Activated T-helper 17 cell treated with anti-CD3 and anti-CD28 coated beads, Interleukin-2, amount 50 U/mL, for 72 hours (primary cell): ENCODE results near the gene SHISAL2A. TPM values are rescaled to one million over a fixed set of nuclear protein-coding genes. Genes with fewer than 3 reads are reported as not detected.
A peak's percentile ranks its signal among the peaks of the same experiment; 100 is the strongest.

ENCODE experiments used
- ATAC-seq: fragments of 150-1000 bp; cut with Tn5 transposase; replicated peaks from 2 replicates; pipeline ENCODE4 v1.10.0; 2021; ENCODE audit warnings: mild to moderate bottlenecking, moderate library complexity
- H3K27ac Mint-ChIP-seq: one replicate; pipeline ENCODE4 v1.8.0; 2022; ENCODE audit warnings: mixed read lengths
- H3K27me3 Mint-ChIP-seq: one replicate; pipeline ENCODE4 v1.8.0; 2022; ENCODE audit warnings: mixed read lengths
- H3K36me3 Mint-ChIP-seq: one replicate; pipeline ENCODE4 v1.8.0; 2022; ENCODE audit warnings: low read depth, mild to moderate bottlenecking, mixed read lengths
- H3K4me1 Mint-ChIP-seq: one replicate; pipeline ENCODE4 v1.8.0; 2022; ENCODE audit warnings: mixed read lengths
- H3K4me3 Mint-ChIP-seq: one replicate; pipeline ENCODE4 v1.8.0; 2022; ENCODE audit warnings: mild to moderate bottlenecking, mixed read lengths
- H3K9me3 Mint-ChIP-seq: one replicate; pipeline ENCODE4 v1.8.0; 2022; ENCODE audit warnings: mixed read lengths
- total RNA-seq, 2 donors: library from RNA; stranded (reverse); gene quantifications; one replicate each; pipeline ENCODE4 v1.2.3, GENCODE V29; 2022

SHISAL2A gene
- total RNA-seq, 2 donors from 2014 or later = 7.1 to 8.9 TPM

GRCh38 chr1:52634111-52634510, 1.1 kb downstream of the SHISAL2A start:
- peak overlapping the region; percentile 83 for H3K27ac Mint-ChIP-seq
- H3K36me3 Mint-ChIP-seq = peaks cover 7% of the 10 kb centered on the region
- H3K4me3 Mint-ChIP-seq = peak overlapping the region; percentile 78
- no peaks in the 10 kb centered on the region for H3K9me3 Mint-ChIP-seq
- ATAC-seq = peak; percentile 68
- no peaks in the 10 kb centered on the region for H3K27me3 Mint-ChIP-seq
- H3K4me1 Mint-ChIP-seq = peaks cover 37% of the 10 kb centered on the region

DNA sequence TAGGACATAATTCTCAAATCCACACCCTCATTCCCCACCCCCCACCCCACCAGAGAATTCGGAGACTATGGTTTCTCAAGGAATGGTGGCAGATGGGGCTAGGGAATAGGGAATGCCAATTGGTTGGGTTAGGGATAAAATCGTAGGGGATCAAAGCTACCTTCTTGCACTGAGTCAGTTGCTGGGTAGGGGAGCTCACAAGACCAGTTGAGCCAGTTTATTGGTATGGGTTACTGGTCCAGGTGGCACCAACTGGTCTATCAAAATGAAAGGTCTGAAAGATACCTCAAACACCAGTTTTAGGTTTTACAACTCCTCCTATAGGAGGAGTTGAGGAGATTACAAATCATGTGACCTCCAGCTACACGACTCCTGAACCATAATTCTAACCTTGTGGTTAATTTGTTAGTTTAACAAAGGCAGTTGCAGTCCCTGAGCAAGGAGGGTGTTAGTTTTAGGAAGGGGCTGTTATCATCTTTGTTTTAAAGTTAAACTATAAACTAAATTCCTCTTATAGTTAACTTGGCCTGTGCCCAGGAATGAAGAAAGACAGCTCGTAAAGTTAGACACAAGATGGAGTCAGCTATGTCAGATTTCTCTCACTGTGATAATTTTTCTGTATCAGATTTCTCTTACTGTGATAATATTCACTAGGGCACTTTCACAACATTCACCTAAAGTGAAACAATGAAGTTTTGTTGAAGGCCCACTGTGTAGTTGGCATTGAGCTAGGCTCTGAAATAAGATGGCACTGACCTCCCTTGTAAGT, 2.5 kb downstream of the SHISAL2A start:
- Mint-ChIP-seq H3K4me1 (peaks cover 41% of the 10 kb centered on the region), H3K27me3 (no peaks in the 10 kb centered on the region), H3K9me3 (no peaks in the 10 kb centered on the region), H3K27ac (peak overlapping the region; percentile 87), H3K4me3 (peak overlapping the region; percentile 78), H3K36me3 (peaks cover 7% of the 10 kb centered on the region)
- ATAC-seq = no peak

DNA sequence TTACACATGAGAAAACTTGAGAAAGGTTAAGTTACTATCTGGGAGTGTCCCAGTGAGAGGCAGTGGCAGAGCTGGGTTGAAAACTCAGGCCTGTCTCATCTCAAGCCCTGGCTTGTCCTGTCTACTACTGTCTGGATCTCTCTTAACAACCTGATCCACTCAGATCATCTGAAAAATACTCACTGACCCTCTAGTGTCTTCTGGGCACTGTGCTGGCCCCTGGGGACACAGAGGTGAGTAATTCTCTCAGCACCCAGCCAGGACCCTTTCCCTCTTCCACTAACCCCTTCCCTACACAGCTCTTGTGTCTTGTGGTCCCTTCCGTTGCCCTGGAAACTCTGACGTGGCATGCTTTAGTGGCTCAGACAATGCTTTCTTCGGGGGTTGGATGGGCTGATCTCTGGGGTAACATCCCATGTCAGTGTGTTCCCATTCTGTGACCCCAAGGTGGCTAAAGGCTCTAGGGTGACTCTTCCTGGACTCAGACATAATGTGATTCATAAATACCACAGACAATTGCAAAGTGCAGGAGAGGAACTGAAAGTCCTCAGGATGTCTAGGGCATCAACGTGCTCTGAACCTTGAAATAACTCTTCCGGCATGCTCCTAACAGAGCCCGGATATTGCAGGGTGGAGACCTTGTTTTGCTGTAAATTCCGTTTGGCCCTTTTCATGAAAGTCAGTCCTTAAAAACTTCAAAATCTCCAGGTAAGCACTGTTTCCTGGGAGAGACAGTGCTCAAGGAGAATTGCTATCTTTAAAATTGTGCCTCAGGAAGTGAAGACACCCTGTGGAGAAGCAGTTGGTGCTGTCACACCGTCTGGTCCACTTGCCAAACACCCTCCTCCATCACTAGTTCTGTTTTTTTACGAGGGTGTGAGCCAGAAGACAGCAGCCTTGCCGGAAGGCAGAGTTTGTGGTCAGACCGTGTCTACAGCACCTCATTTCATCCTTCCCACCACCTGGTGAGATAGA, 4.0 kb downstream of the SHISAL2A start:
- Mint-ChIP-seq H3K9me3 (no peaks in the 10 kb centered on the region), H3K4me3 (peak overlapping the region; percentile 85), H3K4me1 (peaks cover 48% of the 10 kb centered on the region), H3K27me3 (no peaks in the 10 kb centered on the region), H3K27ac (peak overlapping the region; percentile 98), H3K36me3 (peaks cover 7% of the 10 kb centered on the region)
- peak; percentile 57 for ATAC-seq

GRCh38 chr1:52637946-52638345, 5.0 kb downstream of the SHISAL2A start:
- H3K4me3 Mint-ChIP-seq = peak overlapping the region; percentile 85
- no peaks in the 10 kb centered on the region for H3K9me3 Mint-ChIP-seq
- peaks cover 13% of the 10 kb centered on the region for H3K36me3 Mint-ChIP-seq
- ATAC-seq = no peak
- H3K4me1 Mint-ChIP-seq = peaks cover 52% of the 10 kb centered on the region
- H3K27ac Mint-ChIP-seq = peak overlapping the region; percentile 98
- H3K27me3 Mint-ChIP-seq = no peaks in the 10 kb centered on the region

DNA sequence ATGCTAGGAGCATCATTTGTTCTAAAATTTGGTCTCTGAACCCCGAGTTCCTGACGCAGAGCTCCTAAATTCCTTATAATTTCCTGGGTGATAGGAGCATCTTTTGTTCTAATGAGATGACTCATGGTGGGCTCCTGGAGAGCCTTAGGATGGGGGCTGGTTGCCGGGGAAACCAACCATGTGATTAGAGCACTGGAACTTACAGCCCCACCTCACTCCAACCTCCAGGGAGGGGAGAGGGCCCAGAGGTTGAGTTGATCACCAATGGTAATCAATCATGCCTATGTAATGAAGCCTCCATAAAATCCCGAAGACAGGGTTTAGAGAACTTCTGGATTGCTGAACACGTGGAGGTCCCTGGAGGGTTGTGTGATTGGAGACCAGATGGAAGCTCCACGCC, 7.7 kb downstream of the SHISAL2A start:
- Mint-ChIP-seq H3K27me3 (no peaks in the 10 kb centered on the region), H3K9me3 (no peaks in the 10 kb centered on the region), H3K36me3 (peaks cover 22% of the 10 kb centered on the region), H3K27ac (peak overlapping the region; percentile 66), H3K4me1 (peaks cover 36% of the 10 kb centered on the region), H3K4me3 (no peak overlapping the region)
- no peak for ATAC-seq

DNA sequence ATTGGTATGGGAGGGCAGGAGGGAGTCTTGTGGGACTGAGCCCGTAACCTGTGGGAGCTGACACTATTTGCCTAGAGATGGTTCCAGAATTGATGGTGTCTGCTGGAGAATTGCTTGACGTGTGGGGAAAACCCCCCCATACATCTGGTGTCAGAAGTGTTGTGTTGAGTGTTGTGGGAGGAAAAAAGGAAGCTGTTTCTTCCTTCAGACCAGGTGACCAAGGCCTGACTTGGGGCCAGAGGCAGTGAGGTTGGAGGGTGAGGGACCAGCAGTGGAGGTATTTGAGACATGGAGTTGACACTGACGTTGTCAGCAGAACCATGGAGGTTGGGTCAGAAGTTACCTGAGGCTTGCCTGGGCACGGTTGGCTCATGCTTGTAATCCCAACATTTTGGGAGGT, 8.3 kb downstream of the SHISAL2A start:
- Mint-ChIP-seq H3K27me3 (no peaks in the 10 kb centered on the region), H3K4me3 (peak overlapping the region; percentile 1), H3K4me1 (peaks cover 36% of the 10 kb centered on the region), H3K9me3 (no peaks in the 10 kb centered on the region), H3K27ac (peak overlapping the region; percentile 66), H3K36me3 (peaks cover 26% of the 10 kb centered on the region)
- ATAC-seq = no peak

DNA sequence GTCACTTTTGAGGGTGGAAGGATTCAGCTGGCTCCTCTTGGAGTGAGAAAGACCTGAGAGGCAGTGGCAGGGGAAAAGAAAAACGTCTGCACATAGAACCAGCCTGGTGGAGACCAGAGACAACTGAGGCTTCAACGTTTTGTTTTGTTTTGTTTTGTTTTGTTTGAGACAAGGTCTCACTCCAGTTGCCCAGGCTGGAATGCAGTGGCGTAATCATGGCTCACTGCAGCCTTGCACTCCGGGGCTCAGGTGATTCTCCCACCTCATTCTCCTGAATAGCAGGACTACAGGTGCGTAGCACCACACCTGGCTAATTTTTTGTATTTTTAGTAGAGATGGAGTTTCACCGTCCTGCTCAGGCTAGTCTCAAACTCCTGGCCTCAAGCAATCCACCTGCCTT, 12.3 kb downstream of the SHISAL2A start:
- Mint-ChIP-seq H3K4me3 (no peak overlapping the region), H3K9me3 (no peaks in the 10 kb centered on the region), H3K27ac (no peak overlapping the region), H3K27me3 (no peaks in the 10 kb centered on the region), H3K36me3 (peaks cover 50% of the 10 kb centered on the region), H3K4me1 (peaks cover 12% of the 10 kb centered on the region)
- no peak for ATAC-seq

DNA sequence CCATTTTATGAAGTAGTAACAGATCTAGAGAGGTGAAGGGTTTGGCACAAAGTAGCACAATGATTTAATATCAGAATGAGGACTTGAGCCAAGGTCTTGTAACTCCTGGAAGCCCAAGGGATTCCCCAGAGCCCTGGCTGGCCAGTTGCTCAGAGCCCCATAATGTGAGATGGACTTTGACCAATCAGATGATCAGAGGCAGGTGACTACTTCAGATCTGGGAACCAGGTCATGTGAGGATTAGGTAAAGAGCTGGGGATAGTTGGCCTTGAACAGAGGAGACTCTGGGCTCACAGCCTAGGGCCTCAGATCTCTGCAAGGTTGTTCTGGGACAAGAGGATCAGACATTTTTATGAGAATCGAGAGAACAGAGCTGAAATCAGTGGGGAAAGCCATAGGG, 18.9 kb downstream of the SHISAL2A start:
- Mint-ChIP-seq H3K27ac (no peak overlapping the region), H3K4me3 (no peak overlapping the region), H3K4me1 (peaks cover 4% of the 10 kb centered on the region), H3K36me3 (peaks cover 33% of the 10 kb centered on the region), H3K9me3 (no peaks in the 10 kb centered on the region), H3K27me3 (no peaks in the 10 kb centered on the region)
- no peak for ATAC-seq

- no peak for ATAC-seq
- Mint-ChIP-seq H3K9me3 (no peaks in the 10 kb centered on the region), H3K36me3 (peaks cover 25% of the 10 kb centered on the region), H3K4me1 (peaks cover 8% of the 10 kb centered on the region), H3K27ac (peak overlapping the region; percentile 18), H3K4me3 (no peak overlapping the region), H3K27me3 (no peaks in the 10 kb centered on the region)
These were observed 20.4 kb downstream of the SHISAL2A start for GRCh38 chr1:52653207-52653849.

GRCh38 chr1:52654063-52654462, 21.1 kb downstream of the SHISAL2A start:
- no peaks in the 10 kb centered on the region for H3K27me3 Mint-ChIP-seq
- H3K4me3 Mint-ChIP-seq = no peak overlapping the region
- no peaks in the 10 kb centered on the region for H3K9me3 Mint-ChIP-seq
- peaks cover 29% of the 10 kb centered on the region for H3K36me3 Mint-ChIP-seq
- no peak for ATAC-seq
- peak overlapping the region; percentile 18 for H3K27ac Mint-ChIP-seq
- peaks cover 9% of the 10 kb centered on the region for H3K4me1 Mint-ChIP-seq

DNA sequence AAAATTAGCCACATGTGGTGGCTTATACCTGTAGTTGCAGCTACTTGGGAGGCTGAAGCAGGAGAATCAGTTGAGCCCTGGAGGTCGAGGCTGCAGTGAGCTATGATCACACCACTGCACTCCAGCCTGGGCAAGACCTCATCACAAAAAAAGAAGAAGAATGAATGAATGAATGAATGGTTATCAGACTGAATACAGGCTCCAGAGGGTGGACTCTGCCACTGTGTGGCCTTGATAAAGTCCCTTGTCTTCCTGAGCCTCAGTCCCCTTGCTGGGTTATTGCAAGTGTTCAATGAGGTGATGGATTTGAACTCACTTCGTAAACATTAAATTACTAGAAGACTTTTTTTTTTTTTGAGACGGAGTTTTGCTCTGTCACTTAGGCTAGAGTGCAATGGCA, 24.7 kb downstream of the SHISAL2A start:
- H3K9me3 Mint-ChIP-seq = no peaks in the 10 kb centered on the region
- no peak overlapping the region for H3K4me3 Mint-ChIP-seq
- H3K27ac Mint-ChIP-seq = peak overlapping the region; percentile 90
- H3K4me1 Mint-ChIP-seq = peaks cover 17% of the 10 kb centered on the region
- no peaks in the 10 kb centered on the region for H3K27me3 Mint-ChIP-seq
- peaks cover 23% of the 10 kb centered on the region for H3K36me3 Mint-ChIP-seq
- ATAC-seq = no peak

GRCh38 chr1:52658795-52659194, 25.8 kb downstream of the SHISAL2A start:
- H3K9me3 Mint-ChIP-seq = no peaks in the 10 kb centered on the region
- H3K4me3 Mint-ChIP-seq = peak overlapping the region; percentile 69
- peak overlapping the region; percentile 90 for H3K27ac Mint-ChIP-seq
- peaks cover 17% of the 10 kb centered on the region for H3K4me1 Mint-ChIP-seq
- ATAC-seq = peak; percentile 81
- no peaks in the 10 kb centered on the region for H3K27me3 Mint-ChIP-seq
- H3K36me3 Mint-ChIP-seq = peaks cover 23% of the 10 kb centered on the region

DNA sequence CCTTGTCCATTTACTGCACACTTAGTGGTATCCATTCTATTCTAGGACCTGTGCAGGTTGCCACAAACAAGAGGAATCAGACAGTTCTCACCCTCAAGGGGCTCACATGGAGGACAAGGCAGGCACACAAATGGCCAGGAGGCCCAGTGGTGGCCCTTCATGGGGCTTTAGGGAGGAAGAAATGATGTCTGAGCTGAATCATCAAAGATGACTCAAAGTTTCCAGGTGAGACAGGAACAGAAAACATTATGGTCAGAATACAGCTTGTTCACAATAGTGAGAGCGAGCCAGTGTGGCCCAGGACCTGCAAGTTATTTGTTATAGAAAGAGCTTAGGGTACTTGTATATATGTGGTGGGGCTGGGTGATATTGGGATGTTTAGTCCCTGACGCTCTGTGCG, 26.4 kb downstream of the SHISAL2A start:
- H3K27me3 Mint-ChIP-seq = no peaks in the 10 kb centered on the region
- H3K36me3 Mint-ChIP-seq = peaks cover 23% of the 10 kb centered on the region
- no peaks in the 10 kb centered on the region for H3K9me3 Mint-ChIP-seq
- peak overlapping the region; percentile 90 for H3K27ac Mint-ChIP-seq
- H3K4me3 Mint-ChIP-seq = peak overlapping the region; percentile 69
- ATAC-seq = peak; percentile 87
- H3K4me1 Mint-ChIP-seq = peaks cover 17% of the 10 kb centered on the region

- Mint-ChIP-seq H3K4me1 (peaks cover 17% of the 10 kb centered on the region), H3K27me3 (no peaks in the 10 kb centered on the region), H3K9me3 (no peaks in the 10 kb centered on the region), H3K27ac (peak overlapping the region; percentile 90), H3K36me3 (peaks cover 23% of the 10 kb centered on the region), H3K4me3 (peak overlapping the region; percentile 69)
- ATAC-seq = peak; percentile 8
These were observed 27.1 kb downstream of the SHISAL2A start for GRCh38 chr1:52659851-52660596.
